Smooth muscle cell (in vitro differentiated cells): ENCODE results near the gene TTLL5. TPM values are rescaled to one million over a fixed set of nuclear protein-coding genes. Genes with fewer than 3 reads are reported as not detected.
"Not testable (repeated sequence)": the region's sequence is repeated elsewhere in the genome, so short reads cannot be mapped to it uniquely, and the experiment has no call there.

Experiments
- DNase-seq: peaks from one replicate; lab custom pipeline; 2025; ENCODE audit not compliant: unreplicated experiment; lab: John Stamatoyannopoulos, UW
- H2AFZ ChIP-seq: fragments of 200-600 bp; sonication (generic); 2 replicates; pipeline ENCODE4 v1.6.0; 2016; ENCODE audit warnings: antibody characterized with exemption, low read depth, mild to moderate bottlenecking
- H3F3A ChIP-seq: fragments of 200-600 bp; sonication (generic); 2 replicates; pipeline ENCODE4 v1.6.0; 2017; ENCODE audit warnings: antibody characterized with exemption, low read depth
- H3K27ac ChIP-seq: fragments of 200-600 bp; sonication (generic); 2 replicates; pipeline ENCODE4 v1.5.1; 2016; ENCODE audit warnings: low read depth, mild to moderate bottlenecking
- H3K27me3 ChIP-seq: fragments of 200-600 bp; sonication (generic); 2 replicates; pipeline ENCODE4 v1.6.1; 2016; ENCODE audit warnings: low read depth, mild to moderate bottlenecking
- H3K36me3 ChIP-seq: fragments of 200-600 bp; sonication (generic); 2 replicates; pipeline ENCODE4 v1.5.1; 2016; ENCODE audit warnings: low read depth
- H3K4me1 ChIP-seq: fragments of 200-600 bp; sonication (generic); 2 replicates; pipeline ENCODE4 v1.5.1; 2016; ENCODE audit warnings: low read depth
- H3K4me2 ChIP-seq: fragments of 200-600 bp; sonication (generic); 2 replicates; pipeline ENCODE4 v1.6.0; 2016; ENCODE audit warnings: mild to moderate bottlenecking
- H3K4me3 ChIP-seq: fragments of 200-600 bp; sonication (generic); 2 replicates; pipeline ENCODE4 v1.5.1; 2016; ENCODE audit warnings: mild to moderate bottlenecking
- H3K79me2 ChIP-seq: fragments of 200-600 bp; sonication (generic); 2 replicates; pipeline ENCODE4 v1.6.0; 2016; ENCODE audit warnings: low read depth, mild to moderate bottlenecking
- H3K9ac ChIP-seq: fragments of 200-600 bp; sonication (generic); 2 replicates; pipeline ENCODE4 v1.6.0; 2016; ENCODE audit warnings: low read depth
- H3K9me3 ChIP-seq: fragments of 200-600 bp; sonication (generic); replicated peaks from 2 replicates; pipeline ENCODE4 v1.5.1; 2016; ENCODE audit warnings: low read depth
- H4K20me1 ChIP-seq: fragments of 200-600 bp; sonication (generic); 2 replicates; pipeline ENCODE4 v1.6.0; 2016; ENCODE audit warnings: low read depth
- WGBS: methylation state at CpG from one replicate; pipeline ENCODE4 v1.1.7; 2016; ENCODE audit warnings: low lambda C conversion rate; 5-methylcytosine and 5-hydroxymethylcytosine counted together
- polyA plus RNA-seq: library from polyadenylated mRNA; unstranded; fragments of >200 nt; fragmentation: Nextera tagmentation; extraction: Ambion mirVana; gene quantifications from 2 replicates; pipeline ENCODE4 v1.2.1, GENCODE V29; 2016
- total RNA-seq: library from RNA; depleted of rRNA; stranded (reverse); fragments of >200 nt; gene quantifications from 2 replicates; pipeline ENCODE4 v1.2.3, GENCODE V29; 2014
- TF ChIP-seq, protein P1 (sequence below): fragments of 200-600 bp; sonication (generic); IDR thresholded peaks from 2 replicates; pipeline ENCODE4 v1.5.1; 2017; ENCODE audit warnings: borderline replicate concordance, mild to moderate bottlenecking, antibody characterized with exemption; ENCODE audit not compliant: insufficient read depth, poor library complexity, severe bottlenecking

TTLL5 gene
- total and polyA plus RNA-seq, 2 experiments from 2014 or later = 12.6 to 38.0 TPM

DNA sequence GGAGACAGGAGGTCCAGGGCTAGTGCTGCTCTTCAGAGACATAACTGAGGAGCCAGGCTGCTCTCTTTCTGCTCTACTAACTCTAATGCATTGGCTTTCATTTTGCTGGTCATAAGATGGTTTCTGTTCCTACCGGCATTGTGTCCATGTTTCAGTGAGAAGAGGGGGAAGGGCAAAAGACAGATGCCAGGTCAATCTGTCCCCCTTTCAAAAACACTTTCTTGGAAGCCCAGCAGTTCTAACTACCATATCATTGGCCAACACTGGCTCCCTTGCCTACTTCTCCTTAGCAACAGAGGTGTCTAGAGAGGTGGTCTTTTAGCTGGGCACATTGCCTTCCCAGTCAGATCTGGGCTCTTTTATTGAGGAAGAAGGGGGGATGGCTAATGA lies 256.9 kb downstream of the TTLL5 start:
- Histone ChIP-seq H4K20me1 (no peaks in the 10 kb centered on the region), H3K9ac (no peak overlapping the region), H3K4me2 (no peak overlapping the region), H3K9me3 (no peaks in the 10 kb centered on the region), H3K4me1 (no peaks in the 10 kb centered on the region), H3K27ac (no peak overlapping the region), H3K79me2 (no peaks in the 10 kb centered on the region), H3K27me3 (no peaks in the 10 kb centered on the region), H3F3A (no peaks in the 10 kb centered on the region), H3K4me3 (no peak overlapping the region), H3K36me3 (no peaks in the 10 kb centered on the region), H2AFZ (no peak overlapping the region)
- TF ChIP-seq, protein P1, sequence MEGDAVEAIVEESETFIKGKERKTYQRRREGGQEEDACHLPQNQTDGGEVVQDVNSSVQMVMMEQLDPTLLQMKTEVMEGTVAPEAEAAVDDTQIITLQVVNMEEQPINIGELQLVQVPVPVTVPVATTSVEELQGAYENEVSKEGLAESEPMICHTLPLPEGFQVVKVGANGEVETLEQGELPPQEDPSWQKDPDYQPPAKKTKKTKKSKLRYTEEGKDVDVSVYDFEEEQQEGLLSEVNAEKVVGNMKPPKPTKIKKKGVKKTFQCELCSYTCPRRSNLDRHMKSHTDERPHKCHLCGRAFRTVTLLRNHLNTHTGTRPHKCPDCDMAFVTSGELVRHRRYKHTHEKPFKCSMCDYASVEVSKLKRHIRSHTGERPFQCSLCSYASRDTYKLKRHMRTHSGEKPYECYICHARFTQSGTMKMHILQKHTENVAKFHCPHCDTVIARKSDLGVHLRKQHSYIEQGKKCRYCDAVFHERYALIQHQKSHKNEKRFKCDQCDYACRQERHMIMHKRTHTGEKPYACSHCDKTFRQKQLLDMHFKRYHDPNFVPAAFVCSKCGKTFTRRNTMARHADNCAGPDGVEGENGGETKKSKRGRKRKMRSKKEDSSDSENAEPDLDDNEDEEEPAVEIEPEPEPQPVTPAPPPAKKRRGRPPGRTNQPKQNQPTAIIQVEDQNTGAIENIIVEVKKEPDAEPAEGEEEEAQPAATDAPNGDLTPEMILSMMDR = no peak
- DNase-seq = no peak
- WGBS = 71% methylated on average over 1 of the region's 1 CpG

DNA sequence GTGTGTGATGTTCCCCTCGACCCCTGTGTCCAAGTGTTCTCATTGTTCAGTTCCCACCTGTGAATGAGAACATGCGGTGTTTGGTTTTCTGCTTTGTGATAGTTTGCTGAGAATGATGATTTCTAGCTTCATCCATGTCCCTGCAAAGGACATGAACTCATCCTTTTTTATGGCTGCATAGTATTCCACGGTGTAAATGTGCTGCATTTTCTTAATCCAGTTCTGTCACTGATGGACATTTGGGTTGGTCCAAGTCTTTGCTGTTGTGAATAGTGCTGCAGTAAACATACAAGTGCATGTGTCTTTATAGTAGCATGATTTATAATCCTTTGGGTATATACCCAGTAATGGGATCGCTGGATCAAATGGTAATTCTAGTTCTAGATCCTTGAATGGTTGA lies 259.4 kb downstream of the TTLL5 start:
- H3K9me3 ChIP-seq, H3K27ac ChIP-seq, H2AFZ ChIP-seq, H3K4me1 ChIP-seq, H3K27me3 ChIP-seq, H3K79me2 ChIP-seq, DNase-seq, H4K20me1 ChIP-seq, H3K4me3 ChIP-seq, H3F3A ChIP-seq, H3K36me3 ChIP-seq, H3K9ac ChIP-seq, H3K4me2 ChIP-seq: not testable (repeated sequence)
- WGBS = over 99% methylated on average over 4 of the region's 4 CpGs

DNA sequence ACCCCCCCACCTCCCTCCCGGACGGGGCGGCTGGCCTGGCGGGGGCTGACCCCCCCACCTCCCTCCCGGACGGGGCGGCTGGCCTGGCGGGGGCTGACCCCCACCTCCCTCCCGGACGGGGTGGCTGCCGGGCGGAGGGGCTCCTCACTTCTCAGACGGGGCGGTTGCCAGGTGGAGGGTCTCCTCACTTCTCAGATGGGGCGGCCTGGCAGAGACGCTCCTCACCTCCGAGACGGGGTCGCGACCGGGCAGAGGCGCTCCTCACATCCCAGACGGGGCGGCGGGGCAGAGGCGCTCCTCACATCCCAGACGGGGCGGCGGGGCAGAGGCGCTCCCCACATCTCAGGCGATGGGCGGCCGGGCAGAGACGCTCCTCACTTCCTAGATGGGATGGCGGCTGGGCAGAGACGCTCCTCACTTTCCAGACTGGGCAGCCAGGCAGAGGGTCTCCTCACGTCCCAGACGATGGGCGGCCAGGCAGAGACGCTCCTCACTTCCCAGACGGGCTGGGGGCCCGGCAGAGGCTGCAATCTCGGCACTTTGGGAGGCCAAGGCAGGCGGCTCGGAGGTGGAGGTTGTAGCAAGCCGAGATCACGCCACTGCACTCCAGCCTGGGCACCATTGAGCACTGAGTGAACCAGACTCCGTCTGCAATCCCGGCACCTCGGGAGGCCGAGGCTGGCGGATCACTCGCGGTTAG lies 264.2 kb downstream of the TTLL5 start:
- H2AFZ ChIP-seq, H3K4me3 ChIP-seq, H3K27me3 ChIP-seq, H3K27ac ChIP-seq, H3K4me2 ChIP-seq, H3F3A ChIP-seq, H3K4me1 ChIP-seq, H3K79me2 ChIP-seq, DNase-seq, H3K9me3 ChIP-seq, H3K9ac ChIP-seq, H3K36me3 ChIP-seq, H4K20me1 ChIP-seq: not testable (repeated sequence)
- 97% methylated on average over 25 of the region's 54 CpGs for WGBS

DNA sequence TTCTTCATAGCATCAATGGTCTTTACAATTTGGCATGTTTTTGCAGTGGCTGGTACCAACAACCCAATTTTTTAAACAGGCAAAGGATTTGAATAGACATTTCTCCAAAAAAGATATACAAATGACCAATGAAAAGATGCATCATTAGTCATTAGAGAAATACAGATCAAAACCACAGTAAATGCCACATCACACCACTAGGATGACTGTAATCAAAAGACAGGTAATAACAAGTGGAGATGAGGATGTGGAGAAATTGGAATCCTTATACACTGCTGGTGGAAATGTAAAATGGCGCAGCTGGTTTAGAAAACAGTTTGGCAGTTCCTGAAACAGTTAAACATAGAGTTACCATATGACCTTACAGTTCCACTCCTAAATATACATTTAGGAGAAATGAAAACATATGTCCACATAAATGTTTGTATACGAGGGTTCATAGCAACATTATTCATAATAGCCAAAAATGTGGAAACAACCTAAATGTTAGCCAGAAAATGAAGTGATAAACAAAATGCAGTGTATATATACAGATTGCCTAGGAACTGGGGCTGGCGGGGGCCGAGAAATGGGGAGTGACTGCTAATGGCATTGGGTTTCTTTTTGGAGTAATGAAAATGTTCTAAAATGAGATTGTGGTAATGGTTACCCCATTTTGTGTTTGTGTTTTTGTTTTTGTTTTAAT lies 265.5 kb downstream of the TTLL5 start:
- 97% methylated on average over 4 of the region's 4 CpGs for WGBS
- no peaks in the 10 kb centered on the region for H4K20me1 ChIP-seq
- H3K4me1 ChIP-seq = peaks cover 3% of the 10 kb centered on the region
- H3K27ac ChIP-seq = no peak overlapping the region
- no peak for DNase-seq
- no peak overlapping the region for H3K4me2 ChIP-seq
- H3K27me3 ChIP-seq = no peaks in the 10 kb centered on the region
- H3F3A ChIP-seq = no peaks in the 10 kb centered on the region
- H2AFZ ChIP-seq = no peak overlapping the region
- H3K4me3 ChIP-seq = no peak overlapping the region
- H3K79me2 ChIP-seq = no peaks in the 10 kb centered on the region
- no peaks in the 10 kb centered on the region for H3K9me3 ChIP-seq
- TF ChIP-seq, protein P1 = no peak
- H3K9ac ChIP-seq = no peak overlapping the region
- no peaks in the 10 kb centered on the region for H3K36me3 ChIP-seq
